ENCODE data around the gene RUNX2. TPM values are rescaled to one million over a fixed set of nuclear protein-coding genes. Genes with fewer than 3 reads are reported as not detected.

RUNX2 gene
- polyA plus RNA-seq, 1 donor from 2014 or later = not detected

DNA sequence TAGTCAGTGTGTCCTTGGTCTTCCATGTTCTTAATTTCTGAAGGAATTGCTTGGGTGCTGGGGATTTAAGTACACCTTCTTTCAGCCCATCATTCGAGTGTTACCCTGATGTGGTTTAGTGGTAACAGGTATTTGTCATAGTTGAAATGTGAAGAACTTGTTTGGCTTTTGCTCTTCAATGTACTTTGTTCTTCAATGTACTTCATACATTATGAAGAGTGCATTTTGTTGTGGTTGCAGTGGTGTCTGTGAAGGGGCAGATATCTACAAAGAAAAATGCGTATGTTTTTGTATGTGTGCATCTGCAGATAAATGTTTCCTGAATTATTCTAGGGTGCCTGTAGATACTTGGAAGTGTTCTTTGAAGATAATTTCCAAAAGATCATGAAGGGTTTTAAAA is 160.8 kb downstream of the RUNX2 start:
- Histone ChIP-seq H3K4me2 (ENCODE audit: low read length) (no peak overlapping the region), H3K36me3 (ENCODE audit: insufficient read depth, low read length) (no peaks in the 10 kb centered on the region), H3K9ac (ENCODE audit: low read length) (no peak overlapping the region), H3K9me3 (ENCODE audit: low read length) (no peaks in the 10 kb centered on the region), H3K27me3 (ENCODE audit: insufficient read depth, low read depth, low read length) (no peaks in the 10 kb centered on the region), H3K27ac (ENCODE audit: low read length) (no peak overlapping the region), H2AFZ (ENCODE audit: low read depth, low read length) (no peak overlapping the region), H3K9me2 (ENCODE audit: insufficient read depth, low read length) (no peaks in the 10 kb centered on the region), H4K20me1 (ENCODE audit: insufficient read depth) (no peaks in the 10 kb centered on the region), H3K79me2 (replicated peaks; ENCODE audit: insufficient read depth, low read length) (no peaks in the 10 kb centered on the region), H3K4me3 (ENCODE audit: low read length) (no peak overlapping the region), H3F3A (ENCODE audit: insufficient read depth, low read length, poor library complexity, severe bottlenecking) (no peaks in the 10 kb centered on the region)
- no peak for TF ChIP-seq POLR2AphosphoS5 (IDR thresholded peaks at IDR 0.05)
- TF ChIP-seq EP300 (conservative IDR thresholded peaks at IDR 0.05; ENCODE audit: poor library complexity, severe bottlenecking) = no peak
- TF ChIP-seq MXI1 (conservative IDR thresholded peaks at IDR 0.05; ENCODE audit: poor library complexity, severe bottlenecking) = no peak
- no peak for TF ChIP-seq RAD21 (conservative IDR thresholded peaks at IDR 0.05)
- TF ChIP-seq EZH2 (IDR thresholded peaks at IDR 0.05; ENCODE audit: borderline replicate concordance, insufficient read depth, low read length, poor library complexity, severe bottlenecking) = no peak
- TF ChIP-seq, protein P1, sequence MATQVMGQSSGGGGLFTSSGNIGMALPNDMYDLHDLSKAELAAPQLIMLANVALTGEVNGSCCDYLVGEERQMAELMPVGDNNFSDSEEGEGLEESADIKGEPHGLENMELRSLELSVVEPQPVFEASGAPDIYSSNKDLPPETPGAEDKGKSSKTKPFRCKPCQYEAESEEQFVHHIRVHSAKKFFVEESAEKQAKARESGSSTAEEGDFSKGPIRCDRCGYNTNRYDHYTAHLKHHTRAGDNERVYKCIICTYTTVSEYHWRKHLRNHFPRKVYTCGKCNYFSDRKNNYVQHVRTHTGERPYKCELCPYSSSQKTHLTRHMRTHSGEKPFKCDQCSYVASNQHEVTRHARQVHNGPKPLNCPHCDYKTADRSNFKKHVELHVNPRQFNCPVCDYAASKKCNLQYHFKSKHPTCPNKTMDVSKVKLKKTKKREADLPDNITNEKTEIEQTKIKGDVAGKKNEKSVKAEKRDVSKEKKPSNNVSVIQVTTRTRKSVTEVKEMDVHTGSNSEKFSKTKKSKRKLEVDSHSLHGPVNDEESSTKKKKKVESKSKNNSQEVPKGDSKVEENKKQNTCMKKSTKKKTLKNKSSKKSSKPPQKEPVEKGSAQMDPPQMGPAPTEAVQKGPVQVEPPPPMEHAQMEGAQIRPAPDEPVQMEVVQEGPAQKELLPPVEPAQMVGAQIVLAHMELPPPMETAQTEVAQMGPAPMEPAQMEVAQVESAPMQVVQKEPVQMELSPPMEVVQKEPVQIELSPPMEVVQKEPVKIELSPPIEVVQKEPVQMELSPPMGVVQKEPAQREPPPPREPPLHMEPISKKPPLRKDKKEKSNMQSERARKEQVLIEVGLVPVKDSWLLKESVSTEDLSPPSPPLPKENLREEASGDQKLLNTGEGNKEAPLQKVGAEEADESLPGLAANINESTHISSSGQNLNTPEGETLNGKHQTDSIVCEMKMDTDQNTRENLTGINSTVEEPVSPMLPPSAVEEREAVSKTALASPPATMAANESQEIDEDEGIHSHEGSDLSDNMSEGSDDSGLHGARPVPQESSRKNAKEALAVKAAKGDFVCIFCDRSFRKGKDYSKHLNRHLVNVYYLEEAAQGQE (IDR thresholded peaks at IDR 0.05; ENCODE audit: borderline replicate concordance) = no peak
- no peak for TF ChIP-seq TAF1 (IDR thresholded peaks at IDR 0.05; ENCODE audit: low read depth)
- TF ChIP-seq, protein P2, sequence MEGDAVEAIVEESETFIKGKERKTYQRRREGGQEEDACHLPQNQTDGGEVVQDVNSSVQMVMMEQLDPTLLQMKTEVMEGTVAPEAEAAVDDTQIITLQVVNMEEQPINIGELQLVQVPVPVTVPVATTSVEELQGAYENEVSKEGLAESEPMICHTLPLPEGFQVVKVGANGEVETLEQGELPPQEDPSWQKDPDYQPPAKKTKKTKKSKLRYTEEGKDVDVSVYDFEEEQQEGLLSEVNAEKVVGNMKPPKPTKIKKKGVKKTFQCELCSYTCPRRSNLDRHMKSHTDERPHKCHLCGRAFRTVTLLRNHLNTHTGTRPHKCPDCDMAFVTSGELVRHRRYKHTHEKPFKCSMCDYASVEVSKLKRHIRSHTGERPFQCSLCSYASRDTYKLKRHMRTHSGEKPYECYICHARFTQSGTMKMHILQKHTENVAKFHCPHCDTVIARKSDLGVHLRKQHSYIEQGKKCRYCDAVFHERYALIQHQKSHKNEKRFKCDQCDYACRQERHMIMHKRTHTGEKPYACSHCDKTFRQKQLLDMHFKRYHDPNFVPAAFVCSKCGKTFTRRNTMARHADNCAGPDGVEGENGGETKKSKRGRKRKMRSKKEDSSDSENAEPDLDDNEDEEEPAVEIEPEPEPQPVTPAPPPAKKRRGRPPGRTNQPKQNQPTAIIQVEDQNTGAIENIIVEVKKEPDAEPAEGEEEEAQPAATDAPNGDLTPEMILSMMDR (IDR thresholded peaks at IDR 0.05; ENCODE audit: poor library complexity, severe bottlenecking) = no peak
- TF ChIP-seq SMC3 (conservative IDR thresholded peaks at IDR 0.05; ENCODE audit: poor library complexity) = no peak

DNA sequence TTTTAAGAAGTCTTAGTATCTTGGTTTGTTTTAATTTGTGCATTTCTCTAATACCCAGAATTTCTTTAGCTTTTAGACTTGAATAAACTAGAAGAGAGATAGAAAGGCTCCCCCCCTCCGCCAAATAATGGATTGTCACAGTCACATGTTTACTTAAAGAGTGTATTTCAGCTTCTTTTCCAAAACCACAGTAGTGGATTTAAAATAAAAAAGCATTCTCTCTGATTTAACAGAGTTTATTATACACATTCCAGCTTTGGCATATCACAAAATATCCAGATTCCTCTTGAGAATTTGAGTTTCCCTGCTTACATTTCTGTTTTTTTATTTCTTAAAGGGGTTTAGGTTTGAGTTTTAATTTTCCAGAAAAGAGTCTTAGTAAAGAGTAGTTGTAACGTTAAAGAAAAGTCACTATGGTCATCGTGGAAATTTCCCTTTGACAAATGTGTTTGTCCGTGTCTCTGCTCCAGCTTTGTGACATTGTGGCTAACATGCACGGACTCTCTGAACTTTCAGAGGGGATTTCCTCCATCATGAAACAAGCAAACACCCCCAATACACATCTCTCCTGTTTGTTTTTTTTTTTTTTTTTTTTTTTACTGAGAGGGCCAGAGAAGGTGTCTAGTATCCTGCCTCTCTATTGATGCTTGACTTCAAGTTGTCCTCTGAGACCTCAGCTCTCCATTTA is 163.1 kb downstream of the RUNX2 start:
- Histone ChIP-seq H3K4me2 (ENCODE audit: low read length) (no peak overlapping the region), H4K20me1 (ENCODE audit: insufficient read depth) (no peaks in the 10 kb centered on the region), H3K36me3 (ENCODE audit: insufficient read depth, low read length) (no peaks in the 10 kb centered on the region), H2AFZ (ENCODE audit: low read depth, low read length) (no peak overlapping the region), H3F3A (ENCODE audit: insufficient read depth, low read length, poor library complexity, severe bottlenecking) (no peaks in the 10 kb centered on the region), H3K9me2 (ENCODE audit: insufficient read depth, low read length) (no peaks in the 10 kb centered on the region), H3K9ac (ENCODE audit: low read length) (no peak overlapping the region), H3K79me2 (replicated peaks; ENCODE audit: insufficient read depth, low read length) (no peaks in the 10 kb centered on the region), H3K27ac (ENCODE audit: low read length) (no peak overlapping the region), H3K4me3 (ENCODE audit: low read length) (no peak overlapping the region), H3K9me3 (ENCODE audit: low read length) (no peaks in the 10 kb centered on the region), H3K27me3 (ENCODE audit: insufficient read depth, low read depth, low read length) (no peaks in the 10 kb centered on the region)
- TF ChIP-seq SMC3 (conservative IDR thresholded peaks at IDR 0.05; ENCODE audit: poor library complexity) (no peak), RAD21 (conservative IDR thresholded peaks at IDR 0.05) (no peak), EZH2 (IDR thresholded peaks at IDR 0.05; ENCODE audit: borderline replicate concordance, insufficient read depth, low read length, poor library complexity, severe bottlenecking) (no peak), TAF1 (IDR thresholded peaks at IDR 0.05; ENCODE audit: low read depth) (no peak)
- TF ChIP-seq, protein P1 (IDR thresholded peaks at IDR 0.05; ENCODE audit: borderline replicate concordance) = no peak
- TF ChIP-seq, protein P2 (IDR thresholded peaks at IDR 0.05; ENCODE audit: poor library complexity, severe bottlenecking) = no peak
